Epithelial cell of prostate (primary cell): ENCODE measurements around the gene PES1.
A peak's percentile ranks its signal among the peaks of the same experiment; 100 is the strongest.
"Not testable (repeated sequence)": the region's sequence is repeated elsewhere in the genome, so short reads cannot be mapped to it uniquely, and the experiment has no call there.

ENCODE experiments used
- DNase-seq: peaks from one replicate; pipeline ENCODE4 v3.0.0-alpha.2; 2011; ENCODE audit warnings: low read depth, low spot score
- H3K27ac ChIP-seq: fragments of 450-650 bp; 2 replicates; pipeline ENCODE4 v1.5.1; 2017; ENCODE audit warnings: mild to moderate bottlenecking

The PES1 gene

DNA sequence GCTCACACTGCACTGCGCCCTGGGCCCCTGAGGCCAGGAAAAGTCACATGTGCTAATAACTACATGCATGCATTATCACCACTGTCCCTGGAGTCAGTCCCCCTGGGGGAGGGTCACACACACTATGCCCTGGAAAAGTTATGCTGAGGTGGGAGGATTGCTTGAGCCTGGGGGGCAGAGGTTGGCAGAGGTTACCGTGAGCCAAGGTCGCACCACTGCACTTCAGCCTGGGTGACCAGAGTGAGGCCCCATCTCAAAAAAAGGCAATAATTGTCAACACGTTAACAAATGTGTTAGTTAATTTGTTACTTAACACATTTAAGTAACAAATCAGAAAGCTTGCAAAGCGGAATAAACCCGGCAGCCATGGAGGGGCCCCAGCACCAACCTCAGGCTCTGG is 31.8 kb downstream of the PES1 start:
- H3K27ac ChIP-seq, result no peak overlapping the region
- no peak for DNase-seq

DNA sequence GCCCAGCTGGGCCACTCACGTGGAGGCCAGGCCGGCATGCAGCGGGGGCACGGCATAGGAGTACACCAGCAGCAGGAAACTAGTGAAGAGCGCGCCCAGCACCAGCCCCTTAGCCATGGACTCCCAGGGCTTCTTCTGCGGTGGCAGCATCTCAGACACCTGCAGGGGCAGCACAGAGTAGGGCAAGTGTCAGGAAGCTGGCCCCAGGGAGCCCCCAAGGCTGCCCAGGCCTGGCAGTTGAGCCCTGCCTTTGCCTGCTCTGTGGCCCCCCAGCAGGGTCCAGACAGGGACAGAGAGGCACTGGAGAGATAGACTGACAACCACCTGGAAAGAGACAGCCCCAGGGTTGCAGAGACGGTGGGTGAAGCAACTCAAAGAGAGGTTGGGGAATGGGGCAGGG is 34.5 kb downstream of the PES1 start:
- no peak overlapping the region for H3K27ac ChIP-seq
- no peak for DNase-seq

DNA sequence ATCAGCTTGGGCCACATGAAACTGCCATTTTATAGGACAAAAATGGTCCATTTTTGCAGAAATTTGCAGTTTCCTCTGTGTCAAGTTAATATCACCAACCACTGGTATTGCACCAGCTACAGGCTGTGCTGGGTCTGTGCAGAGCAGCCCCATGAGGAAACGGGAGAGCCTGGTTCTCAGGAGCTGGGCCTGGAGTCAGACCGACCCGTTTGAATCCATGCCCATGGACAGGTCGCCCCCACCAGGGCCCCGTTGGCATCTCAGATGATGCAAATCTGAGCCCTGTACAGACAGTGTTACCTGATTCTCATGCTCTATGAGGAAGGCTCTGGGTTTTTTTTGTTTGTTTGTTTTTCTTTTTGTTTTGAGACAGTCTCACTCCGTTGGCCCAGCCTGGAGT is 35.3 kb downstream of the PES1 start:
- DNase-seq, result no peak

DNA sequence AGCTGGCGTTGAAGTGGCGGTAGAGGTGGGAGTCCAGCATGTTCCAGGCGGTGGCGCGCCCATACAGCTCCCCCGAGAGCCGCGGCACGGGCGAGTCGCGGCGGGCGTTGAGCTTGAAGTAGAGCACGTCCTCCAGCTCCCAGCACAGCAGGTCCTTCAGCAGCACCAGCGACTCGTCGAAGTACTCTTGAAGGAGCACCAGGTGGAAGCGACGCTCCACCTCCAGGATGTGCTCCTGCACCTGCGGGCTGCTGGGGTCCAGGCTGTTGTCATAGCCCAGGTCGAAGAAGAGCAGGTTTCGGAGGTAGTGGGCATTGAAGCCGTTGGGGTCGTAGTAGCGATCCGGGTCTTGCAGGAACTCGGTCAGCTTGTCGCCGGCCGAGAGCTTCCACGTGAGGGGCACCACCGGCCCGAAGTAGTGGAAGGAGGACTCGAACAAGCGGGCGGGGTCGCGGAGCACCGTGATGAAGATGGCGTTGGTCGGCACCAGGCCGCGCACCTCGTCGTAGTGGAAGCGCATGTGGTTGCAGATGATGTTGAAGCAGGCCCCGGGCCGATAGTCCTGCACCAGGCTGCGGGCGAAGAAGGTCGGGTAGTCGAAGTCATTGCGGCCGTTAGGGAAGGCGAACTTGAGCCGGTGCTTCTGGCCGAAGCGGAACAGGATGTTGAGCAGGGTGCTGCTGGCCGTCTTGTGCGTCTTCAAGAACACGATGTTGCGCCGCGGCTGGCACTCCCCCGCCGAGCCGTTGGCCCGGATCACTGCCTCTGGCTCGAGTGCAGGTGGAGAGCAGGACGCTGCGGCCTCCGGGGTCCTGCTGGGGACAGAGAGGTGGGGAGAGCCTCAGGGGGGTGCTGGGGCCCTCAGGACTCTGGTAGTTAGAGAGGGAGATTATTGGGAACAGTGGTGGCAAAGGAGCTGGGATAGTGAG is 36.2 kb downstream of the PES1 start:
- no peak overlapping the region for H3K27ac ChIP-seq
- DNase-seq, result no peak

More for the DNA sequence above, 35.3 kb downstream of the PES1 start:
- no peak overlapping the region for H3K27ac ChIP-seq

DNA sequence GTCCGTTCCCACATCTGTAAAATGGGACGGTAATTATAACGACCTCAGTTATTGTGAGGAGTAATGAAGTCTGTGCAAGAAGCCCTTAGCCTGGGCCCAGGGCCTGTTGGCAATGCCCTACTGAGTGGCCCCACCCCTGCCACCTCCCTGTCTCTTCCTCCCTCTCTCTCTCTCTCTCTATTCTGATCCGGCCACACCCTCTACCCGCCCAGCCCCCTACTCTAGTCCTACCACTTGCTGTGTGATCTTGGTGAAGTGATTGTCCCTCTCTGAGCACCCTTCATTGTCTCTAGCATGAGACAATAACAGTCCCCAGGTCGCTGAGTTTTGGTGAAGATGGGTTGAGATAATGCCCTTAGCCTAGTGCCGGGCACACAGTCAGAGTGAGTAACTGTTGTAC is 37.7 kb downstream of the PES1 start:
- DNase-seq, result no peak

DNA sequence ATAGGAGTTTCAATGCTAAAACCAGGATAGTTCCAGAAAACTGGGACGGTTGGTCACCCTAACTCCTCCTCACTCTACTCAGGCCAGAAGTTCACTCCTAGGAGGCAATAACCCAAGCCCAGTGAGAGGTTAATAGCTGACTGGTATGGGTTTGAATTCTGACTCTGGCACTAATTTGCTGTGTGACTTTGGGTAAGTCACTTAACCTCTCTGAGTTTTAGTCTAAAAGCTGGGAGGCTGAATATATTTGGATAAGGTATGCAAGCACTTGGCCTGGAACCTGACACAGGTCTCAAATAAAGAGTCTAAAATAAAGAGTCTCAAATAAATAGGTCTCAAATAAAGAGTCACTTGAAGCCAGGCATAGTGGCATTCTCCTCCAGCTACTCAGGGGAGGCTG is 39.0 kb downstream of the PES1 start:
- no peak overlapping the region for H3K27ac ChIP-seq
- no peak for DNase-seq

More for the DNA sequence above, 37.7 kb downstream of the PES1 start:
- H3K27ac ChIP-seq, result no peak overlapping the region

DNA sequence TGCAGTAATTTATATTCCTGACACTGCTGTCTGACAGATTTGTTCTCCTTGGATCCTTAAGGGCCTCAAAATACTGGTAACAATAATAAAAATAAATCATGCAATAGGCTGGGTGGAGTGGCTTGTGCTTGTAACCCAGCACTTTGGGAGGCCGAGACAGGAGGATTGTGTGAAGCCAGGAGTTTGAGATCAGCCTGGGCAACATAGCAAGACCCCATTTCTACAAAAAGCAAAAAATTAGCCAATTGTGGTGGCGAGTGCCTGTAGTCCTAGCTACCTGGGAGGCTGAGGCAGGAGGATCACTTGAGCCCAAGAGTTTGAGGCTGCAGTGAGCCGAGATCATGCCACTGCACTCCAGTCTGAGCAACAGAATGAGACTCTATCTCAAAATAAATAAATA is 39.9 kb downstream of the PES1 start:
- not testable (repeated sequence) for DNase-seq, H3K27ac ChIP-seq

DNA sequence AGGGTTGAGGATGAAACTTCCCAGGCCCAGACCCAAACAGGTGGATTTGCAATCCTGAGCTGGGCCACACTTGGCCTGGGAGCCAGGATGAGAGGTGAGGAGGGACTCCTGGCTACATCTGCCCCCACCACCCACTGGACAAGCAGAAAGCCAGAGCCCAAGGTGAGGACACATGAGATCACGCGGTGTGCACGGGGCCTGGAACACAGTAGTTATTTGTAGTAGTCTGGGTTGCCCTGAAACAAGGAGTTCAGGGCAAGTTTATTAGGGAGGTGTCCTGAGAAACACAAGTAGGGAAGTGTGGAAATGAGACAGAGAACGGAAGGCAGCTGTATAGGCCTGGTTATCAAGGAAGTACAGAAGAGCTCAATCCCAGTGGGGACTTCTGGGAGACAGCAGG is 44.5 kb downstream of the PES1 start:
- no peak overlapping the region for H3K27ac ChIP-seq
- DNase-seq, result no peak

DNA sequence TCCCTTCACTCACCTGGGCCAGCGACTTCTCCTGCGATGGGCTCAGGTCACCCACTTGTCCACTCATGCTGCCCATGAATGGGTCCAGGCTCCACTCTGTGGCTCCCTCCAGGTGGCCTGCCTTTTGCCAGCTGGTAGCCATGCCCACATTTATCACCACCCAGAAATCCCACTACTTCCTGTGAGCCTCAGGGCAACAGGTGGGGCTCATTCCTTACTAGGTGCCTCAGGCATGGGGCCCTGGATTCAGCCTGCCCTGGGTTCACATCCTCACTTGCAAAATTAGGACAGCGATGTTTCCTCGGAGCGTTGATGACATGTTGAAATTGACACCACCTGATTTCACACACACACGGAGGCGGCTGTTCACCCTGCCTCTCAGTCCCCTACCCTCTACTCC is 45.1 kb downstream of the PES1 start, which contains the start of gene SEC14L6:
Gene SEC14L6, minus strand, starts transcription at position 126 of the 400 bp plus-strand sequence. Its CDS starts 59 bp downstream, at position 67.
- no peak for DNase-seq
- H3K27ac ChIP-seq, result no peak within 1 kb of the TSS

DNA sequence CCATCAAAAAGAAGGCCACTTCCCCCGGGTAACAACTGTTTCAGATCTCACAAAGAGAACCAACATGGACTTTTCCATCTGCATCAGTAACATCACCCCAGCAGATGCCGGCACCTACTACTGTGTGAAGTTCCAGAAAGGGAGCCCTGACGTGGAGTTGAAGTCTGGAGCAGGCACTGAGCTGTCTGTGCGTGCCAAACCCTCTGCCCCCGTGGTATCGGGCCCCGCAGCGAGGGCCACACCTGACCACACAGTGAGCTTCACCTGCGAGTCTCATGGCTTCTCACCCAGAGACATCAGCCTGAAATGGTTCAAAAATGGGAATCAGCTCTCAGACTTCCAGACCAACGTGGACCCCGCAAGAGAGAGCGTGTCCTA is 48.9 kb downstream of the PES1 start:
- no peak for DNase-seq
- H3K27ac ChIP-seq, result no peak overlapping the region

DNA sequence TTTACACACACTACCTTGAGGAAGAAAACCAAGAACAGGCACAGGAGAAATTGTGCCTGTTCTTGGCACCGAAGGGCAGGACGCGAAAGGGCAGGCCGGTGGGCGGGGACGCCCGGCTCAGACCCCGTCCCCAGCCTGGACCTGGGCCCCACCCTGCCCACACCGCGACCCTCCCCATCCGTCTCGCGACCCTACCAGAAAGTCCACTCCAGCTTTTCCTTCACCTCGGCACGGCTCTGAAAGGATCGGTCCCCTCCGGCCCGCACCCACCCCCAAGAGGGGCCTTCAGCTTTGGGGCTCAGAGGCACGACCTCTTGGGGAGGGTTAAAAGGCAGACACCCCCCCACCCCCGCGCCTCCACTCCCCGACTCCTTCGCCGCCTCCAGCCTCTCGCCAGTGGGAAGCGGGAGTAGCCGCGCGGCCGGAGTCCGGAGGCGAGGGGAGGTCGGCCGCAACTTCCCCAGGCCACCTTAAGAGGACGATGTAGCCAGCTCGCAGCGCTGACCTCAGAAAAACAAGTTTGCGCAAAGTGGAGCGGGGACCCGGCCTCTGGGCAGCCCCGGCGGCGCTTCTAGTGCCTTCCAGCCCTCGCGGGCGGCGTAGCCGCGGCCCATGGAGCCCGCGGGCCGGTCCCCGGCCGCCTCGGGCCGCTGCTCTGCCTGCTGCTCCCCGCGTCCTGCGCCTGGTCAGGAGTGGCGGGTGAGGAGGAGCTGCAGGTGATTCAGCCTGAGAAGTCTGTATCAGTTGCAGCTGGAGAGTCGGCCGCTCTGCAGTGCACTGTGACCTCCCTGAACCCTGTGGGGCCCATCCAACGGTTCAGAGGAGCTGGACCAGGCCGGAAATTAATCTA is 49.5 kb downstream of the PES1 start:
- DNase-seq, result no peak
- no peak overlapping the region for H3K27ac ChIP-seq

DNA sequence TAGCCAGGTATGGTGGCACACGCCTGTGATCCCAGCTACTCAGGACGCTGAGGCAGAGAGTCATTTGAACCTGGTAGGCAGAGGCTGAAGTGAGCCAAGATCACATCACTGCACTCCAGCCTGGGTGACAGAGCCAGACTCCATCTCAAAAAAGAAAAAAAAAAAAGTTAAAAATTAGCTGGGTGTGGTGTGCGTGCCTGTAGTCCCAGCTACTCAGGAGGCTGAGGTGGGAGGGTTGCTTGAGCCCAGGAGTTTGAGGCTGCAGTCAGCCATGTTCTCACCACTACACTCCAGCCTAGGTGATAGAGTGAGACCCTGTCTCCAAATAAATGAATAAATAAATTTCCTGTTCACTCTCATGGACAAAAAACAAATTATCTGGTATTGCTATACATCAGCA is 50.2 kb downstream of the PES1 start:
- not testable (repeated sequence) for H3K27ac ChIP-seq, DNase-seq

DNA sequence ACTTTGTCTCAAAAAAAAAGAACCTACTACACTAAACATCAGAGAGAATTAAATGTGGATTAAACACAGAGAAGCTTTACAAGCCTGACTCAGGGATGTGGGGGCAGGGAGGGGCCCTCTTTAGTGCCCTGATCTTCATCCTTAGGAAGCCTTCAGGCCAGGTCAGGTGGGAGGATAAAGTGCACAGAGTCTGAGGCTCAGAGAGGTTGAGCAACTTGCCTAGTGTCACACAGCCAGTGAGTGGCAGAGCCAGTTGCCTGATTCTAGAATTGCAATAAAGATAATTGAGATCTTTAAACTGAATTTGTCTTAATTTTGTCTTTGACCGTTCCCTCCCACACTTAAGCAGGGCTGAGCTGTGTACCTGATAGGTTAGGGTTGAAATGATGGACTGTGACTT is 52.3 kb downstream of the PES1 start:
- no peak for DNase-seq
- H3K27ac ChIP-seq, result no peak overlapping the region

DNA sequence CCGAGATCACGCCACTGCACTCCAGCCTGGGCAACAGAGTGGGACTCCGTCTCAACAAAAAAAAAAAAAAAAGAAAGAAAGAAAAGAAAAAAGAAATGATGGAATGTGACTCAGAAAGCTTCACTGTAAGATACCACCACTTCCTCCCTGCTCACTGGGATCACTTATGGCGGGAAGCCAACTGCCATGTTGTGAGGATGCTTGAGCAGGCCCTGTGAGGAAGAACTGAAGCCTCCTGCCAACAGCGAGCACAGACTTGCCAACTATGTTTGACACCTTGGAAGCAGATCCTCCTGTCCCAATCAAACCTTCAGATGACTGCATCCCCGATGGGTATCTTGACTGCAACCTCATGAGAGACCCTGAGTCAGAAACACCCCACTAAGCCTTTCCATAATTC is 53.4 kb downstream of the PES1 start:
- DNase-seq, result peak; percentile 34
- H3K27ac ChIP-seq, result no peak overlapping the region

DNA sequence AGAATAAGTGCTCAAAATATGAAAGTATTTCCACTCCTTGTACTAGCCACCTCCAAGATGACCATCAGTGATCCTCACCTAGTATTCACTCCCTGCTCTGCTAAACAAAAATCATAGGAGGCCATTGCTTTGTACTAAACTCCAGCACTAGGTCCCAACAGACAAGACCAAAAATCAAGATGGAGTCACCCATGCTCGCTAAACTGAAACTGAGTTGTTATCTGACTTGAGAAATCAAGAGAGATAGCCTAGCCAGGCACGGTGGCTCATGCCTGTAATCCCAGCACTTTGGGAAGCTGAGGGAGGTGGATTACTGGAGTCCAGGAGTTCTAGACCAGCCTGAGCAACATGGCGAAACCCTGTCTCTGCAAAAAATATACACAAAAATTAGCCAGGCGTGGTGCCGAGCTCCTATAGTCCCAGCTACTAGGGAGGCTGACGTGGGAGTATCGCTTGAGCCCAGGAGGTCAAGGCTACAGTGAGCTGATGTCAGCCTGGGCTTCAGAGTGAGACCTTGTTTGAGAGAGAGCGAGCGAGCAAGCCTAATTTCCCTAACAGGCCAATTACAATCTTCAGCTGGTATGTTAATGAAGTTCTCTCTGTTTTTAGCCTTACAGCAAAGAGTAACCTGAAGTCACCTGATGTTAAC is 54.5 kb downstream of the PES1 start:
- no peak overlapping the region for H3K27ac ChIP-seq

DNA sequence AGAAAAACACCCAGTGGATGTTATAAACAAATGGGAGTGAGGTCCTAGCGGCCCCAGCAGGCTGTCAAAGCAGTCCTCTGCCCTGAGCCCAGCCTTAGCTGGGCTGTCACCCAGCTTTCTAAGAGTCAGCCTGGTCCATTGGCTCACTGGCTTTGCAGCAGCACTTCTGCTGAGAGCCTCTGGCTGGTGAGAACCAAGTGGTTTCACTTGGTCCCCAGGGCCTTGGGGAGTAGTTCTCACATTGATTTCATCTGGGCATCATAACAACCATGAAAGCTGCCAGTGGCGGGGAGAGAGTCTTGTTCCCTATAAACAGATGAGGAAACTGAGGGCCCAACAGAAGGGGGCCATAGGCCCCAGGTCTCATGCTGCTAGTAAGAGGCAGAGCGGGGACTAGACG is 56.5 kb downstream of the PES1 start:
- DNase-seq, result no peak
- H3K27ac ChIP-seq, result no peak overlapping the region

More for the DNA sequence above, 54.5 kb downstream of the PES1 start:
- DNase-seq, result no peak

DNA sequence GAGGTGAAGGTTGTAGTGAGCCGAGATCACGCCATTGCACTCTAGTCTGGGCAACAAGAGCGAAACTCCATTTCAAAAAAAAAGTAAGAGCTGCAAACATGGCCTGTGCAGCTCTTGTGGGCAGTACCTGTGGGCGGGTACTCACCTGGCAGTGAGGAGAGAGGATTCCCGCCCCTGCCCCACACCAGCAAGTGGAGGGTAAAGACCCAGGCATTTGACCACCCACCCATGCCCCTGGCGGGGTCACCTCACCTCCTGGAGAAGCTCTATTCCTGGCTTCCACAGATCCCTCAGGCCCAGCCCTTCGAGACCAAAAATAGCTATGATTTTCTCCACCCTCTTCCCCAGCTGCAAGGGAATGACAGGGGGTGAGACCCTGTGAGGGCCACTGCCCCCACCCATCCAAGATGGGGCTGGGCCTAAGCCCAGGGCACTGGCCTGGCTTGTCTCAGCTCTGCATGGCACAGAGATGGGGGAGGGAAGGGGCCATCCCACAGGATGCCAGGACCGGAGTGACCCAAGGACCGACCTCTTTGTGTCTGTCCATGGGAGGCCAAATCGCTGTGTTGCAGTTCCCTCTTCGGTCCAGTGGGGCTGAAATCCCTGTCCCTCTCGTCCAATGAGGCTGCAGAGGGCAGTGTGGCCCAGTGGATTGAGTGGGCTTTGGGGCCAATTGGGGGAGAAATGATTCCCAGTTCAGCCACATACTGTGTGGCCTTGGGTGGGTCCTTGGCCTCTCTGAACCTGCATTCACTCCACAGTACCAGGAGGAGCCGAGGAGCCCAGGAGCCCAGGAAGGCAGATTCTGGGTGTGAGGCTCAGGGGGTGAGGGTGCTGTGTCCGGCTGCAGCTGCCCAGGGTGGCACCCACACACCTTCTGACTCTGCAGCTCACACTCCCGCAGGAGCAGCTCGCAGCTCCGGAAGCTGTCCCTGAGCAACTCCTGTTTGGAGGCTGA is 59.8 kb downstream of the PES1 start:
- no peak for DNase-seq
- H3K27ac ChIP-seq, result no peak overlapping the region

DNA sequence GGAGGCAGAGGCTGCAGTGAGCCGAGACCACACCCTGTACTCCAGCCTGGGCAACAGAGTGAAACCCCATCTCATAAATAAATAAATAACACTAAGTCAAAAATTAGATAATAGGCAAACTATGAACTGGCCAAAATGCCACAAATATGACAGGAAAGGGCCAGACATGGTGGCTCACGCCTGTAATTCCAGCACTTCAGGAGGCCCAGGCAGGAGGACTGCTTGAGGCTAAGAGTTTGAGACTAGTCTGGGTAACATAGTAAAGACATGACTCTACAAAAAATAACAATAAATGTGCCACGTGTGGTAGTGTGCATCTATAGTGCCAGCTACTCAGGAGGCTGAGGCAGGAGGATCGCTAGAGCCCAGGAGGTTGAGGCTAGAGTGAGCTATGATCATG is 65.1 kb downstream of the PES1 start:
- DNase-seq, result no peak
- H3K27ac ChIP-seq, result no peak overlapping the region
